ENCODE results near the gene ARHGAP10.
"Not testable (repeated sequence)": the region's sequence is repeated elsewhere in the genome, so short reads cannot be mapped to it uniquely, and the experiment has no call there.

ARHGAP10 gene

DNA sequence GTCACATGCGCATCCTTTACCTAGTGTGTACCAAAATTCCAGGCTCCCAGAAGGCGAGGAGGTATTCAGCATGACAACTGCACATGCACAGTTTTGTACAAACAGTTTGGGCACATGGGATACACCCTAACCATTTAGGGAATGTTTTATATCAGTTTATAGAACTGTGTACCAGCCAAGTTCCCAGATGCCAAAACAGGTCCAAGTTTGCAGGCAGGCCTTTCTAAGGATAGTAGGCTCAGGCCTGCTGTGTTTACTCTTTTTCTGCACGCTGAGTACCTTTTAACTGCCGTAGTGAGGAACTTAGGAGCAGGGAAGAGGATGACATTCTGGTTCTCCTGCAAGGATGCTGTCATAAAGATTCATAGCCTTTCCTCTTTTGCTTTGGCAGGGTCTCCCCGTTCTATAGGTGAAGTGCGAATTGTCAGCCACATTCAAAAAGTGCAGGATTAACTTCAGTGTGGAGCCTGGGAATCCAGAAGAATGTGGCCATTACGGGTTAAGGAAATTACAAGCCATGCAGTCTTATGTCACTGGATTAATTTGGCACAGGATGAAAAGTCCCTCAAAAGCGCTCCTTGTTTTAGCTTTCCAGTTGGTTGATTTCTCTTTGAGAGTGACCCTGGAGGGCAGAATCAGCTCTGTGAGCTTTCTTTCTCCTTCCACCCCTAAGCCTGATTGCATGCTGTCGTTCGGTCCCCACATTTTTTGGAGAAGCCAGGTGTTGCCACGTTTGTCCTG lies 259.8 kb downstream of the ARHGAP10 start:
- no peak for DNase-seq (ENCODE audit: low spot score)

DNA sequence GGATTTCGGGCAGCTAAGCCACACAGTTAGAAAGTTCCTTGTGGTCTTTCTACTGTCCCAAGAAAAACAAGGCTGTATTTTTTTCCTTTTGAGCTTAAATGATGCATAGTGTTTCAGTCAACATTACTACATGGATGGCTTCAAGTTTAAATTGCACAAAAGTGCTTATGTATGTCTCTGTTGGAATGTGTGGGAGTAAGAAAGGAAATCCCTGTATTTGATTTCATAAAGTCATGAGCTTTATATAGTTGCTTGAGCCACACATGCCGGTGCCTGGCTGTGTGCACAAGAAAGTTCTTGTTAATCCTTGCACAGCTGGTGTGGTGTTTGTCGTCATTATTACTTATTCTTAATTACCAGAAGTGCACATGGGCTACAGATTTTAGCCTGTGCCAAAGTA lies 262.2 kb downstream of the ARHGAP10 start:
- no peak for DNase-seq (ENCODE audit: low spot score)

DNA sequence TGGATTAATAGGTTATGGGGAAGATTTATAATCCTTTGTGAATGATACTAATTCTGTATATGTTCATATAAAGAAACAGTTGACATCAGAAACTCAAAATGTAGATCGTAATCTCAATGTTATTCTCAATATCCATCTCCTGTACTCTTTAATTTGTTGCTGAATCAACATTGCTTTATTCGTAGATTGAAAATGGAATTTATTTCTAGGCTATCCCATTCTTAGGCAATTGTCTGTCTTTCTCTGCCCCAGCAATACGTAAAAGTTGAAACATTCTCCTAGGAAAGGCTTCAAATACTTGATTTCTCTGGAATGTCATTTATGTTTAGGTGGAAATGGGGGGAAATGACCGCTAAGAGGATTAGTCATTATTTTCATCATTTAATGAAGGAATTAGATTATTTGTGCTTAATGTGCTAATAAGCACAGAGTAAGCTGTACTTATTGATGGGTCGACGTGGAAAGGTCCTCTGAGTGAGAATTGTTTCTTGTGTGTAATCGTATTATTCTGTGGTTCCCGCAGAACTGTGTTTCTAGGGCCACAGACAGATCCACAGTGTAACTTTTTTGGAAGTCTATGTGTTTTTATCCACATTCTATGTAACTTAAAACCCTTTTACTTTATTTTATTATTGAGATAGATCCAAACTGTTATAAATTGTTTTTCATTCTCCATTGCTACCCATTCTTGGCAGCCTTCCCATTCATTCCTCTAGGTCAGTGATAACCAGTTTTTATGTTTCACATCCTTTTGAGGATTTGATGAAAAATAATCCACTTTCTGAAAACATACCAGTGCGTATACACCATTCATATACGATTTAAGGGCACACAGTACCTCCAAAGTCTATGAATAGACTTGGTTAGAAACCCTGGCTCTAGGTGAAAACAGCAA lies 262.9 kb downstream of the ARHGAP10 start:
- no peak for DNase-seq (ENCODE audit: low spot score)

DNA sequence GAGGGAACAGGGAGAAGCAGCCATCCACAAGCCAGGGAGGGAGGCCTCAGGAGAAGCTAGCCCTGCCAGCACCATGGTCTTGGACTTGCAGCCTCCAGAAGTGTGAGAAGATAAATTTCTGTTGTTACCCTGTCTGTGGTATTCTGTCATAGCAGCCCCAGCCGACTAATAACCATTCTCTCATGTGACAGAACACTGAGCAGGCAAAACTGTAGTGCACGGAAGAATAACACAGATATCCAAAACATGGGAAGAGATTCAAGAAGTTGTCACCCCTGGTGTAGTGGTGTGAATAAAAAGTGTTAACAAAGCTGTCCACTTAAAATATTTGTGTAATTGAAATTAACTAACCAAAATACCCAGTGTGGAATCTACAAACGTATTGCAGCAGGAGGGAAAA lies 265.0 kb downstream of the ARHGAP10 start:
- DNase-seq (ENCODE audit: low spot score), result no peak

DNA sequence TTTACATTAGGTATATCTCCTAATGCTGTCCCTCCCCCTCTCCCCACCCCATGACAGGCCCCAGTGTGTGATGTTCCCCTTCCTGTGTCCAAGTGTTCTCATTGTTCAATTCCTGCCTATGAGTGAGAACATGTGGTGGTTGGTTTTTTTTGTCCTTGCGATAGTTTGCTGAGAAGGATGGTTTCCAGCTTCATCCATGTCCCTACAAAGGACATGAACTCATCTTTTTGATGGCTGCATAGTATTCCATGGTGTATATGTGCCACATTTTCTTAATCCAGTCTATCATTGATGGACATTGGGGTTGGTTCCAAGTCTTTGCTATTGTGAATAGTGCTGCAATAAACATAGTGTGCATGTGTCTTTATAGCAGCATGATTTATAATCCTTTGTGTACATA lies 268.1 kb downstream of the ARHGAP10 start:
- not testable (repeated sequence) for DNase-seq (ENCODE audit: low spot score)

DNA sequence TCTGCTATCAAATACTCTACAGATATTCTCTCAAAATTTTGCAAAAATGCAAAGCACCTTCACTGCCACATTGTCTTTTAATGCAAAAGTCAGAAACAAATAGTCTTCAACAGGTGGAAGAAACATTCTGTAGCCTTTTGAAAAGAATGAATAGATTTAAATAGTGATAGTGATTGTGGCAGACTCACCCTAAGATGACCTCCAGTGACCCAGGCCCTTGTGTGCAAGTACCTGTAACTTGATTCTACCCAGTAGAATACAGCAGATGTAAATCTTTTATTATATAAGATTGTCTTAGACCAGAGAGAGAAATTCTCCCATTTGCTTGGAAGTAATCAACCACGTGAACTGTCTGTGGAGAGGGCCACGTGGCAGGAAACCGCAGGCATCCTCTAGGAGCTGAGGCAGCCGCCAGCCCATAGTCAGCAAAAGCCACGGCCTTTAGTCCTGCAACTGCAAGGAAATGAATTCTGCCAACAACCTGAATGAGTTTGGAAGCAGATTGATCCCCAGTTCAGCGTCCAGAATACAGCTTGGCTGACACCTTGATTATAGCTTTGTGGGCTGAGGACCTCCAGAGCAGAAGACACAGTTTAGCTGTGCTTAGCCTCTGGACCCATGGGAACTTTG lies 272.5 kb downstream of the ARHGAP10 start:
- DNase-seq (ENCODE audit: low spot score), result no peak

DNA sequence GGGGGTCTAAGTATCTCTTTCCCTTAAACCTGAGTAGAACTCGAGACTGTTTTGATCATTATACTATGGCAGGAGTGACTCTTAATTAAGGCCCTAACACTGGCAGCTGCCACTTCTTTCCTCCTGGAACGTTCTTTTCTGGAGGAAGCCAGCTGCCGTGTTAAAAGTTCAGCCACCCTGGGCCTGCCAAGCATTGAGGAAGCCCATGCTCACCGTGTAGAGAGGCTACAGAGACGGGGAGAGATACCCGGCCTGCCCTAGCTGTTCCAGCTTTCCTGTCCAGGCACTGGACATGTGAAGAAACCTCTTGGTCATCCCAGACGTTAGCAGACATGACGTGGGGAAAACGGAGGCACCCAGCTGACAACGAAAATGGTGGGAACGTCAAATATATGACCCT lies 274.1 kb downstream of the ARHGAP10 start:
- DNase-seq (ENCODE audit: low spot score), result no peak

DNA sequence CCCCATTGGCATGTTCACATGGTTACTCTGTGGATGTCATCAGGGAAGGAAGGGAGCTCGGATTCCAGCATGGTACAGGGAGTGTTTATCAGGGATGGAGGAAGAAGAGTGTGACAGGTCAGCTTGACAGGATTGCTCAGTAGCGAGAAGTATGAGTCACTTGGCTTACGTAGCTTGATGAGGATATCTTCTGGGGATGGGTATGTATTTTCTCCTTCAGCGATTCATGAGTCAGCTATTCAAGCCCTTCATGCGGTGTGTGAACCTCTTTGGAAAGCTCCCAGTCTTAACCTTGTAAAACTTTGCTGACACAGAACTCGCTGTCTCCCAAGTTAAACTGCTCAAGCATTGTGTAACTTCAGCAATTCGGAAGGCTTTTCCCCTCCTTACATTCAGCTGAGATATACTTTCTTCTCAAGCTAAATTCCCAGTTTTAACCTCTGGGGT lies 275.4 kb downstream of the ARHGAP10 start:
- no peak for DNase-seq (ENCODE audit: low spot score)

DNA sequence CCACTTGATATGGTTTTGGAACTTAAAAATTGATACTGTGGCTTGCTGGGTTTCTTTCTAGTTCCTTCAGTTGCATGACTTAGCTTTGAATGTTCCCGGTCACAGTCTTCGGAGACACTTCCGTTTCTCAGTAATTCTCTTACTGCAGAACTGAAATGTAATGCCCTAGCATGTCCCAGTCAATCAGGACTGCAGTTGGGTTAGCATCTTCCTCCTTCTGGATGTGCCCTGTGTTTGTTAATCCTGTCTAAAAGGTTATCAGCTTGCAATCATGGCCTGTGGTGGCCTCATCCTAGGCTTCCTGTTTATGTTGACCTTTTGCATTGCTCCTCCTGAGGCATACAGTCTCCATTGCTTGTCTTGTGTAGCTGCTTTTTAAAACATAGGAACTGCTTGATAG lies 275.9 kb downstream of the ARHGAP10 start:
- no peak for DNase-seq (ENCODE audit: low spot score)

DNA sequence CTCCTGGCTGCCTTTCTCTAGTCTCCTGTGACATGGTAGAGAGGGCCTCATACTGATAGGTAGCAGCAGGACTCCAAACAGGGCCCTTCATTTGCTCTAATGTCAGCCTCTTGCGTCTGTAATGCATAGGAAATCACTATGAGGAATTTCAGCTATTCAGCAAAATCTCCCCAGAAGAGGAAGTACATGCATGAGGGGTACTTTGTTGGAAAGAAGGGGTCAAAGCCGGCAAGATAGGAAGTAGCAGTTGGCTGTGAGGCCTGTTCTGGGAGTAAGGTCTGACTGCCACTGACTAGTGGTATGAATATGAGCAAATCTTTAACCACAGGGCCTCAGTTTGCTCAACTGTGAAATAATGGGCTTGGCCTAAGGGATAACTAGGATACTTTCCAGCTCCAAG lies 283.2 kb downstream of the ARHGAP10 start:
- no peak for DNase-seq (ENCODE audit: low spot score)

DNA sequence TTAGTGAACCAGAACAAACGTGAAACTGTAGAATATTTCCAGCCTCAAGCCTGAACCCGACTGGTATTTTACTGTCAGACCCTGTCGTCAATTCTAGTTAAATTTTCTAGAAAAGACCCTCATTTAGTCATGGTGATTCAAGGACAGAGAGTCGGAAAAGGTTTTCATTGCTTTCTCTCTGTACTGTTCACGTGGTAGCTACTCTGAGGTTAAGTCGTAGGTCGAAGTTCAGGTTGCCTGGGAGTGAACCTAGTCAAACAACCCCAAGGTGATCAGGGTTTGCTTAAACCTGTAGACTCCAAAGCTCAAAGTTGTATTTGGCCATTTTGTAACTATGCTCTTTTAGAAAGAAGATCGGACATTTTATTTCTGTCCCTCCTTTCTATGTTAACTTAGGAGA lies 283.6 kb downstream of the ARHGAP10 start:
- no peak for DNase-seq (ENCODE audit: low spot score)

DNA sequence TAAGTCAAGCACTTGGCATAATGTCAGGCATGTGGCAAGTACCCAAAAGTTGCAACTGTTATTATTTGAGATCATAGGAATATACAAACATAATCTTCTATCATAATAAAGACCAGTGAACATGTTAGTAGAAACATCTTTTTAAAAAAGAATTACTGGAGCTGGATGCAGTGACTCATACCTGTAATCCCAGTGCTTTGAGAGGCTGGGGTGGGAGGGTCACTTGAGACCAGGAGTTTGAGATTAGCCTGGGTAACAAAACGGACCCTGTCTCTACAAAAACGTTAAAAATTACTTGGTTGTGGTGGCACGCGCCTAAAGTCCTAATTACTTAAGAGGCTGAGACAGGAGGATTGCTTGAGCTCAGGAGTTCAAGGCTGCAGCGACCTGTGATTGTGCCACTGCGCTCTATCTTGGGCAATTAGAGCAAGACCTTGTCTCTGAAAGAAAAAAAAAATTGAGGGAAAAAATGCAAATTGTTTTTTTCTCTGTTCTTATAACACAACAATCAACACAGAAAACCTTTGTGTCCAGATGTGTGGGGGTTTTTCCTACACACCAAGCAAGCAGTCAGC lies 284.3 kb downstream of the ARHGAP10 start:
- DNase-seq (ENCODE audit: low spot score), result no peak

DNA sequence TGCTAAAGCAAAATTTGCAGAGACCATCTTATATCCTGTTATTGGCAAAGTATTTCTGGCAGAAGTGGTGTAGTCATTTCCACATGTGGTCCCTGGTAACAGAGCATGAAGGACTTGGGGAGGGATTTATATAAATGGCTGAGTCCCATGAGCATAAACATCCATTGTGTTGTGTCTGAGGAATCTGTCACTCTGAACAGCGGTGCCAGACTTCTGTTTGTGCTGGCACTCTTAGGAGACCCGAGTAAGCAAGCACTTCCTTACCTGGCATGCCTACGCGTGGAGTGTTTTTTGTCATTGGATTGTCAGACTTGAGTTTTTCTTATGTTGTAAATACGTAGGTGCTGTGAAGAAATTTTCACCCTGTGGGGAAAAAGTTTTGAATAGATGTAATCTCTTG lies 285.9 kb downstream of the ARHGAP10 start:
- DNase-seq (ENCODE audit: low spot score), result no peak

DNA sequence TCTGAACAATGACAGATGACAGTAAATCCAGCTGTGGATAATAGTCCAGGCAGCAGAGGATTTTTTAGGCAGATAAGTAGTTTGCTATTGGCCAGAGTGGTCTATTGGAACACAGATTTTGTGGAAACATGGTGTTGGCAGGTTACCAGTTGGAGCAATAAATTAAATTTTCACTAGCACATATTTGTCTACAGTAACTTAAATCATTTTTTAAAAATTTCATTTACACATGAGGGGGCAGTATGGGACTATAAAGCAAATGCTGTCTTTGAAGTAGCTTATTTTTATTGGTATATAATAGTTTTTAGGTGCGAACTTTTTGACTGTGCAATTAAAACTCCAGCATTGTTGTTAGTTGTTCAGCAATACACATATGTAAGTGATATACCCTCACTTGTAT lies 289.8 kb downstream of the ARHGAP10 start:
- no peak for DNase-seq (ENCODE audit: low spot score)

DNA sequence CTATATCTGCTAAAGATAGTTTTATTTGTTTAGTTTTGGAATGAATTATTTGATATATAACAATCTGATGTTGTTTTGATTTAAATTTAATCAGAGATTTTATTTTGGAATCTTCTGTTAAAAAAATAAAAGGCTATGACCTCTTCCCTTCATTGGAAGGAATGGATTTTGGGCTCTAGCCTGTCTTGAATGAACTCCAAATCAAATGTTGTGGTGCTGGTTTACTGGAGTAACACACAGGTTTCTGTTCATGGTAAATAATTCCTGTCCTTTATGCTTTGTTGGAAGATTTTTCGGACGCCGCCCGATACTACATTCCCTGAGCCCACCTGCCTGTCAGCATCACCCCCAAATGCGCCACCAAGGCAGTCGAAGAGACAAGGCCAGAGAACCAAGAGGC lies 291.1 kb downstream of the ARHGAP10 start:
- no peak for DNase-seq (ENCODE audit: low spot score)

DNA sequence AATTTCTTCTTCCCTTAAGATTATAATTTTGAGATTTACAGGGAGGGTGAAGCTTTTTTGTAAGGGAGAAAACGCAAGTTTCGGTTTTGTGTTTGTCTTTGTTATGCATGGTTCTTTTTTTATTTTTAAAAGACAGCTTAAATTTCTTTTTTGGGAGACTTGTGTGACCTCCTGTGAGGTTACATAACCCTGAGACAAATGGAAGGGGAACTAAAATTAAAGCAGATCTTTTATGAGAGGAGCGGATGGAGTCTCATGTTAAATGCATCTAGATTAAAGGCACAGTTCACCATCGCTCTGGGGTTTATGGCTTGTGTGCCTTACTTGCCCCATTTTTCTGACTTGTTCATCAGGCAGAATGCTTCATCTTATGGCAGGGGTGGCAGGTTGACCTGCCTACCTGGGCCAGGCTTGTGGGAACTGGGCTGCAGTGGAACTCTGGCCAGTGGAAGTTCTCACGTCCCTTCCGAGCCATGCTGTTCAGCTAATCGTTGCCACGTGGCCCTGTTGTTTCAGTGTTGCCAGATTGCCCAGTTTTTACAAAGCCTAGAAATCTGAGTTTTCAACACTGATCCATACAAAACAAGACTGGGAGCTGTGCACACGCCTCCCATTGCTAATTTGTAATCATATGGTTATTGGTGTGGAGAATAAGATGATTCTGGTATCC lies 291.8 kb downstream of the ARHGAP10 start:
- no peak for DNase-seq (ENCODE audit: low spot score)

DNA sequence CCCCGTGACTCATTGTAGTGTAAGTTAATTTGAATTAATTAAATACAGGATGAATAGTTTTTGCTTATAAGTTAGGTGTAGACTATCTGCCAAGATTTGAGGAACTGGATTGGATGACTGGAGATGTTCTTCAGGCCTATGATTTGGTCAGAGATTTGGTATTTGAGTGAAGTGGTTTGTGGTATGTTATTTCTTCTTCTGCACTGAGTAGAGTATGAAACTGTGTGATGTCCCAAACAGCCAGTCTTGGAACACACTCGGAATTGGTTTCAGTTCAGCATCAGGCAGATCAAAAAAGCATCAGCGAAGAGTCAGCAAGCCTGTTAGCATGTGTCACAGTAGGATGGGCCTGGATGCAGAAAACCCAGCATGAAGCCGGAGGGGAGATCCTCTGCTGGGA lies 294.1 kb downstream of the ARHGAP10 start:
- DNase-seq (ENCODE audit: low spot score), result no peak

DNA sequence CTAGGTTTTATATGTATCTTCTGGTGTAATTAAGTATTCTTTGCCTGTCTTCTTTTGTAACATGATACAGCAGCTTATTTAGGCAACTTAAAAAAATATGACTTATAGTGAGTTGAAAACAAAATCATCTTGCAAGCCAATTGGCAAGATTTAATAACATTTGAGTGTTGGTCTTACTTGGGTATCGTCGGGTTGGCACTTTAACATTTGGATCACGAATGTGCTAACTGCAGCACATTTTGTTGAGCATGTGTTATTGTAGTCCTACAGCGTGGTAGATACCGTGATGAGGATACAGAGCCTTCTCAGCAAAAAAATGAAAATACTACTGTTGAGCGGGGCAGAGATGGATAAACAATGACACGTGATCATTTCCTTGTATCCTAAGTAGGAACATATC lies 295.3 kb downstream of the ARHGAP10 start:
- DNase-seq (ENCODE audit: low spot score), result no peak

DNA sequence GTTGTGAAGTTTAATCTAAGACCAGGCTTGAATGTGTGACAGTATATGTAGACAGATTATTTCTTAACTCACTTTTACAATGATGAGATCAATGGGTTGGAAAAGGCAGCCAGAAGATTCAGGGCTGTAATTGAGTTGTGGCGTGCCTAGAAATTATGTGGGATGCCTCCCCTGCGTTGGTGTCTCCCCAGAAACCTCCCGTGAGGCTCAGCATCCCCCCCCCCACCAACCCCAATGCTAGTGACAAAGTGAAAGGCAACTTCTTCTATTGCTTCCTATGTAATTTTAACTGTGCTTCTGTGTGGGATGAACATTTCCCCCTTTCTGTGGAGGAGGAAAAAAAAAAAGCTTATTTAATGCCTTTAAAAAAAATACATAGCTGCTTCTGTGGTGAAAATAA lies 297.9 kb downstream of the ARHGAP10 start:
- no peak for DNase-seq (ENCODE audit: low spot score)

DNA sequence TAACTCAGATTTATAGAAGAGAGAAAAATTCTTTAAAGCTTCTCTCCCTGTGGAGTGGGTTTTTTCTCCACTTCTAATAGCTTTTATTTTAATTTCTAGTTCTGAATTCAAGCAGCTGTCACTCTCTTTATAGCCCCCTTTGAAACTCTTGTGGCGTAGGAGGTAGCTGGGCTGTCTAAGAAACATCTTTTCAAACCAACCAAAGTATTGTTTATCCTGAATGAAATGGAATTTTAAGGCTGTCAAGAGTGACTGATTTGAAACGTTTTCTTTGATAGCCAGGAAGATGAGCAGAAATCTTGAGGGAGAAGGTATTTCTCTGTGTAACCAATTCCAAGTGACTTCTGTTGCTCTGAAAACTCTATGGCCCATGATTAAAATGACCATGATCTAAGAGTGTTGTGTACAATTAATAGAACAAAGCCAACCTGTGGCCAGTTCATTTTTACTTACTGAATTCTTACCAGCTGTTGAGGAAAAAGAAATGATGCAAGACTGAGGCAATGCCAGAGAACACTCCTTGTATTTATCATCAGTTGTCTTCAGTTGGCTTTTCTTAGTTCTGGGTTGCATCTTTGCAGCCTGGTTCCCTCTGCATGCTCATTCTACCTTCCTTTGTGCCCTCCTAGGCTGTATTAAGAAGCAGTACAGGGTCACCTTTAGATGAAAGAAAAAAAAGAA lies 298.4 kb downstream of the ARHGAP10 start:
- no peak for DNase-seq (ENCODE audit: low spot score)

DNA sequence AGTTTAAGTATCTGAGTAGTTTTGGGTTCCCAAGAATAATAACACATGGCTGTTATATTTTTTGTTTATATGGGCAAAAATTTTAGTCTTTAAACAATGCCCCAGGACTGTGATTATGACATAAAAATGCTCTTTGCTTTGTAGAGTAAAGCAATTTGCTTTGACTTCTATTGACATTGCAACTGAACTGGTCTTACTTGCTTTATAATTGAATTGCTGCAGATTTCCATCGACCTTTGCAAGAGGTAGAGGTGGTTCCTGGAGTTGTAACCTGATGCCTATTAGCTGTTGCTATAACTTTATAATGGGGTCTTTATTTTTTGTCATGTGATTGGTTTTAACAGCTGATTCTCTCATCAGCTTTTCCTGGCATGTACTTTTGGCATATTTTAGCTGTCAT lies 302.9 kb downstream of the ARHGAP10 start:
- DNase-seq (ENCODE audit: low spot score), result no peak

Measured in HuH-7.5 (cell line).